HG03432 (cell line): Measurements from ENCODE around the gene ANGEL2.
"Not testable (repeated sequence)": the region's sequence is repeated elsewhere in the genome, so short reads cannot be mapped to it uniquely, and the experiment has no call there.

Experiments used
- ATAC-seq: cut with Tn5 transposase; IDR thresholded peaks from one replicate; pipeline ENCODE4 v1.9.1; 2021; ENCODE audit warnings: mild to moderate bottlenecking, moderate library complexity; ENCODE audit not compliant: unreplicated experiment

The ANGEL2 gene

GRCh38 chr1:213015099-213016050 is at the start of gene ANGEL2:
Gene ANGEL2 (minus strand): TSS chr1:213015867. CDS start chr1:213015671, 196 bp downstream.
- ATAC-seq, result peak; percentile 95

GRCh38 chr1:213061263-213061662 is 45.6 kb upstream of the ANGEL2 start:
- no peak for ATAC-seq

GRCh38 chr1:213060836-213061235 is 45.2 kb upstream of the ANGEL2 start:
- no peak for ATAC-seq

GRCh38 chr1:213057264-213058059 is 41.8 kb upstream of the ANGEL2 start:
- ATAC-seq, result no peak

GRCh38 chr1:213055767-213056166 is 40.1 kb upstream of the ANGEL2 start:
- no peak for ATAC-seq

GRCh38 chr1:213054733-213055591 is 39.3 kb upstream of the ANGEL2 start:
- no peak for ATAC-seq

- no peak for ATAC-seq
These were observed 38.5 kb upstream of the ANGEL2 start for GRCh38 chr1:213054142-213054541.

GRCh38 chr1:213053455-213053854 is 37.8 kb upstream of the ANGEL2 start:
- ATAC-seq, result no peak

GRCh38 chr1:213051881-213052202 is 36.2 kb upstream of the ANGEL2 start:
- ATAC-seq, result no peak

- ATAC-seq, result peak; percentile 99
These were observed 35.6 kb upstream of the ANGEL2 start, which contains the start of gene RPS6KC1 for GRCh38 chr1:213051127-213051880. Gene RPS6KC1 (plus strand): TSS chr1:213051241. CDS start chr1:213051405, 164 bp downstream.

- ATAC-seq, result peak; percentile 35
These were observed 35.1 kb upstream of the ANGEL2 start for GRCh38 chr1:213050745-213051126.

- no peak for ATAC-seq
These were observed 33.6 kb upstream of the ANGEL2 start for GRCh38 chr1:213049232-213049631.

- not testable (repeated sequence) for ATAC-seq
These were observed 29.9 kb upstream of the ANGEL2 start for GRCh38 chr1:213045321-213046226.

GRCh38 chr1:213041443-213041842 is 25.8 kb upstream of the ANGEL2 start:
- no peak for ATAC-seq

- ATAC-seq, result no peak
These were observed 19.9 kb upstream of the ANGEL2 start for GRCh38 chr1:213035573-213035972.

- no peak for ATAC-seq
These were observed 19.0 kb upstream of the ANGEL2 start for GRCh38 chr1:213034713-213035112.

- ATAC-seq, result no peak
These were observed 17.0 kb upstream of the ANGEL2 start for GRCh38 chr1:213032651-213033050.

- not testable (repeated sequence) for ATAC-seq
These were observed 11.4 kb upstream of the ANGEL2 start for GRCh38 chr1:213027024-213027423.

- no peak for ATAC-seq
These were observed 4.3 kb upstream of the ANGEL2 start for GRCh38 chr1:213020016-213020415.
